Astrocyte (in vitro differentiated cells and primary cell): Measurements from ENCODE around the gene ST6GALNAC3.

Experiments
- CTCF ChIP-seq: IDR thresholded peaks from 2 replicates; pipeline ENCODE4 v1.5.1; 2011; ENCODE audit warnings: low read depth, mild to moderate bottlenecking, inconsistent platforms, low read length, moderate library complexity; ENCODE audit not compliant: insufficient read depth
- EZH2 ChIP-seq: IDR thresholded peaks from 2 replicates; pipeline ENCODE4 v1.6.1; 2012; ENCODE audit warnings: mild to moderate bottlenecking, low read length, inconsistent platforms; ENCODE audit not compliant: insufficient read depth

- TF ChIP-seq CTCF (no peak), EZH2 (no peak)
Measured at GRCh38 chr1:76065270-76065669, 9.3 kb upstream of the ST6GALNAC3 start.
